IMR-90 (cell line): ENCODE data around the gene PGGHG. TPM values are rescaled to one million over a fixed set of nuclear protein-coding genes. Genes with fewer than 3 reads are reported as not detected.

ENCODE experiments used
- ATAC-seq: fragments of 200-7000 bp; cut with Tn5 transposase; 2 replicates; pipeline ENCODE4 v1.9.1; 2020; ENCODE audit warnings: low read depth, mild to moderate bottlenecking, moderate library complexity
- BruUV-seq: library from RNA; stranded (reverse); fragments of 400-500 nt; replicated peaks from 2 replicates; lab custom pipeline; 2021; lab: Mats Ljungman, UMichigan
- CTCF ChIA-PET: fragments of 300-600 bp; formaldehyde crosslinking; extraction: SDS; loops from one replicate; lab custom pipeline; 2021; ENCODE audit warnings: antibody characterized with exemption; lab: Yijun Ruan, JAX
- POLR2A ChIA-PET: fragments of 300-600 bp; sonication (Branson Sonifier 250); formaldehyde crosslinking; loops from one replicate; lab custom pipeline; 2022; ENCODE audit warnings: antibody characterized with exemption; ENCODE audit not compliant: unreplicated experiment; lab: Charles Lee
- DNase-seq: peaks from one replicate; pipeline ENCODE4 v3.0.0; 2013
- H2AFZ ChIP-seq: replicated peaks from 2 replicates; pipeline ENCODE3; 2013; ENCODE audit warnings: low read length, mild to moderate bottlenecking; ENCODE audit not compliant: poor library complexity
- H2AK5ac ChIP-seq: 2 replicates; pipeline ENCODE4 v1.6.1; 2013; ENCODE audit warnings: low read depth, low read length, inconsistent platforms
- H2AK9ac ChIP-seq: replicated peaks from 2 replicates; pipeline ENCODE3; 2013; ENCODE audit warnings: mild to moderate bottlenecking, low read depth, low read length, moderate library complexity; ENCODE audit not compliant: poor library complexity
- H2BK120ac ChIP-seq: 2 replicates; pipeline ENCODE4 v1.6.1; 2013; ENCODE audit warnings: low read depth, low read length, inconsistent platforms
- H2BK15ac ChIP-seq: 3 replicates; pipeline ENCODE4 v1.6.1; 2013; ENCODE audit warnings: low read depth, low read length, inconsistent platforms
- H2BK20ac ChIP-seq: 2 replicates; pipeline ENCODE4 v1.6.1; 2013; ENCODE audit warnings: low read depth, mild to moderate bottlenecking, inconsistent platforms, low read length, moderate library complexity
- H2BK5ac ChIP-seq: 2 replicates; pipeline ENCODE4 v1.6.1; 2013; ENCODE audit warnings: mild to moderate bottlenecking, low read depth, low read length, inconsistent platforms; ENCODE audit not compliant: poor library complexity, severe bottlenecking
- H3K14ac ChIP-seq: replicated peaks from 2 replicates; pipeline ENCODE4 v1.6.1; 2013; ENCODE audit warnings: low read depth, low read length, inconsistent platforms
- H3K18ac ChIP-seq: 2 replicates; pipeline ENCODE4 v1.6.1; 2013; ENCODE audit warnings: low read depth, low read length, control low read depth
- H3K23ac ChIP-seq: 2 replicates; pipeline ENCODE4 v1.6.1; 2013; ENCODE audit warnings: low read depth, low read length, inconsistent platforms
- H3K27ac ChIP-seq: 2 replicates; pipeline ENCODE4 v1.5.1; 2013; ENCODE audit warnings: mild to moderate bottlenecking, control low read depth, low read length; ENCODE audit not compliant: insufficient read depth
- H3K27me3 ChIP-seq: 2 replicates; pipeline ENCODE4 v1.6.1; 2013; ENCODE audit warnings: low read length; ENCODE audit not compliant: control insufficient read depth, insufficient read depth
- H3K36me3 ChIP-seq: 2 replicates; pipeline ENCODE4 v1.6.1; 2013; ENCODE audit warnings: low read length, mixed read lengths; ENCODE audit not compliant: control insufficient read depth, insufficient read depth
- H3K4ac ChIP-seq: 2 replicates; pipeline ENCODE4 v1.6.1; 2013; ENCODE audit warnings: low read depth, low read length, inconsistent platforms
- H3K4me1 ChIP-seq: 2 replicates; pipeline ENCODE4 v1.6.1; 2013; ENCODE audit warnings: low read length, mixed read lengths; ENCODE audit not compliant: control insufficient read depth, insufficient read depth
- H3K4me2 ChIP-seq: 2 replicates; pipeline ENCODE4 v1.6.1; 2013; ENCODE audit warnings: low read depth, mild to moderate bottlenecking, control low read depth, low read length, moderate library complexity
- H3K4me3 ChIP-seq: 2 replicates; pipeline ENCODE4 v1.5.1; 2013; ENCODE audit warnings: low read depth, mild to moderate bottlenecking, control low read depth, low read length, moderate library complexity; ENCODE audit not compliant: insufficient read depth
- H3K56ac ChIP-seq: 2 replicates; pipeline ENCODE4 v1.6.1; 2013; ENCODE audit warnings: low read length, inconsistent platforms; ENCODE audit not compliant: insufficient read depth; ENCODE audit errors: extremely low read depth
- H3K79me1 ChIP-seq, 2 experiments: 2 replicates each; pipeline ENCODE4 v1.6.1; 2013; ENCODE audit warnings: low read length in 2 of 2, inconsistent platforms in 1 of 2, low read depth in 1 of 2
- H3K9ac ChIP-seq: 2 replicates; pipeline ENCODE4 v1.6.1; 2013; ENCODE audit warnings: low read depth, low read length, control low read depth
- H3K9me1 ChIP-seq: 2 replicates; pipeline ENCODE4 v1.6.1; 2013; ENCODE audit warnings: low read length, inconsistent platforms; ENCODE audit not compliant: insufficient read depth
- H3K9me3 ChIP-seq: 2 replicates; pipeline ENCODE4 v1.6.1; 2013; ENCODE audit warnings: low read length; ENCODE audit not compliant: control insufficient read depth, insufficient read depth
- H4K20me1 ChIP-seq: 2 replicates; pipeline ENCODE4 v1.6.1; 2013; ENCODE audit warnings: low read length, inconsistent platforms; ENCODE audit not compliant: insufficient read depth
- H4K5ac ChIP-seq: 2 replicates; pipeline ENCODE4 v1.6.1; 2013; ENCODE audit warnings: mild to moderate bottlenecking, low read depth, low read length, control low read depth
- H4K8ac ChIP-seq, 2 experiments: 2 replicates each; pipeline ENCODE4 v1.6.1; 2013; ENCODE audit warnings: low read depth in 2 of 2, low read length in 2 of 2, control low read depth in 1 of 2, inconsistent platforms in 1 of 2
- H4K91ac ChIP-seq: 2 replicates; pipeline ENCODE4 v1.6.1; 2013; ENCODE audit warnings: low read depth, low read length, inconsistent platforms; ENCODE audit not compliant: insufficient read depth
- BHLHE40 ChIP-seq: fragments of 150-350 bp; IDR thresholded peaks from 2 replicates; pipeline ENCODE4 v1.6.1; 2016; ENCODE audit warnings: mild to moderate bottlenecking, low read depth, low read length
- CEBPB ChIP-seq: IDR thresholded peaks from 2 replicates; pipeline ENCODE4 v1.6.1; 2012; ENCODE audit warnings: low read depth, low read length, improper control_type of control experiment
- CHD1 ChIP-seq: IDR thresholded peaks from 2 replicates; pipeline ENCODE4 v1.6.1; 2012; ENCODE audit warnings: low read depth, low read length, improper control_type of control experiment
- FOS ChIP-seq: fragments of 150-350 bp; IDR thresholded peaks from 2 replicates; pipeline ENCODE4 v1.6.1; 2016; ENCODE audit warnings: low read depth, low read length
- MAFK ChIP-seq: IDR thresholded peaks from 2 replicates; pipeline ENCODE4 v1.6.1; 2012; ENCODE audit warnings: low read depth, low read length, improper control_type of control experiment
- MAZ ChIP-seq: IDR thresholded peaks from 2 replicates; pipeline ENCODE4 v1.6.1; 2012; ENCODE audit warnings: low read depth, mild to moderate bottlenecking, low read length, improper control_type of control experiment, moderate library complexity, borderline replicate concordance
- MXI1 ChIP-seq: IDR thresholded peaks from 2 replicates; pipeline ENCODE4 v1.6.1; 2012; ENCODE audit warnings: low read depth, mild to moderate bottlenecking, low read length, moderate library complexity, borderline replicate concordance
- NFE2L2 ChIP-seq: fragments of 150-350 bp; IDR thresholded peaks from 2 replicates; pipeline ENCODE4 v1.6.1; 2016; ENCODE audit warnings: low read depth, mild to moderate bottlenecking, low read length
- POLR2A ChIP-seq: IDR thresholded peaks from 2 replicates; pipeline ENCODE4 v1.6.1; 2012; ENCODE audit warnings: mild to moderate bottlenecking, low read depth, low read length
- RAD21 ChIP-seq: IDR thresholded peaks from 2 replicates; pipeline ENCODE4 v1.6.1; 2012; ENCODE audit warnings: low read length, improper control_type of control experiment
- RCOR1 ChIP-seq: IDR thresholded peaks from 2 replicates; pipeline ENCODE4 v1.6.1; 2012; ENCODE audit warnings: mild to moderate bottlenecking, low read length, improper control_type of control experiment; ENCODE audit not compliant: insufficient replicate concordance
- RFX5 ChIP-seq: IDR thresholded peaks from 2 replicates; pipeline ENCODE4 v1.8.0; 2012; ENCODE audit warnings: low read depth, mild to moderate bottlenecking, low read length, moderate library complexity
- SMC3 ChIP-seq: fragments of 150-350 bp; IDR thresholded peaks from 2 replicates; pipeline ENCODE4 v1.6.1; 2016; ENCODE audit warnings: low read depth, mild to moderate bottlenecking, antibody characterized with exemption, low read length, moderate library complexity
- whole genome bisulfite sequencing, 2 experiments: methylation state at CpG; one replicate each; pipeline versions ENCODE4 v1.1.5 to v1.1.7; 2013; ENCODE audit warnings: missing lambda C conversion rate in 2 of 2; ENCODE audit not compliant: insufficient read length in 1 of 2; ENCODE audit errors: extremely low coverage in 2 of 2; 5-methylcytosine and 5-hydroxymethylcytosine counted together
- dilution Hi-C: fragments of 300-500 bp; cut with HindIII; formaldehyde crosslinking; loops from one replicate; pipeline ENCODE4 v1.14.3; 2018; ENCODE audit warnings: low sequenced_read_pairs; ENCODE audit not compliant: unreplicated experiment
- in situ Hi-C: fragments of 300-500 bp; cut with MboI; formaldehyde crosslinking; loops from 3 replicates; pipeline ENCODE4 v1.14.3; 2019; ENCODE audit warnings: low sequenced_read_pairs, inconsistent platforms, mixed read lengths
- intact Hi-C: fragments of 100-400 bp; cut with micrococcal nuclease; formaldehyde crosslinking; loops from 2 replicates; pipeline ENCODE4 v1.10.0; 2022
- polyA plus RNA-seq, 3 experiments: library from polyadenylated mRNA; depleted of rRNA; stranded (reverse); fragments of >200 nt; gene quantifications; 2 replicates each; pipeline ENCODE4 v1.2.3, GENCODE V29; 2012; ENCODE audit warnings: low replicate concordance in 1 of 3
- total RNA-seq: library from RNA; depleted of rRNA; stranded (reverse); fragments of >200 nt; gene quantifications from 2 replicates; pipeline ENCODE4 v1.2.3, GENCODE V29; 2012
- TF ChIP-seq, protein P1 (sequence below): conservative IDR thresholded peaks from 2 replicates; pipeline ENCODE4 v1.5.1; 2012; ENCODE audit warnings: mild to moderate bottlenecking, low read depth, low read length, improper control_type of control experiment
- TF ChIP-seq, protein P2 (sequence below): fragments of 150-350 bp; IDR thresholded peaks from 2 replicates; pipeline ENCODE4 v1.6.1; 2017; ENCODE audit warnings: mild to moderate bottlenecking, antibody characterized with exemption, low read length, low read depth
- TF ChIP-seq, protein P3 (sequence below): fragments of 150-350 bp; IDR thresholded peaks from 2 replicates; pipeline ENCODE4 v1.6.1; 2016; ENCODE audit warnings: low read depth, mild to moderate bottlenecking, low read length, moderate library complexity, borderline replicate concordance

The PGGHG gene
- total and polyA plus RNA-seq, 2 of the 4 experiments (the other 2 are of a cell fraction): 1.8 to 17.0 TPM

GRCh38 chr11:293271-293851 is 4.4 kb downstream of the PGGHG start:
- no peak for DNase-seq
- Histone ChIP-seq H3K4me3 (no peak overlapping the region), H3K56ac (no peak overlapping the region), H3K18ac (no peak overlapping the region), H4K20me1 (no peaks in the 10 kb centered on the region), H3K9ac (no peak overlapping the region), H3K23ac (no peak overlapping the region), H3K4ac (no peak overlapping the region), H3K14ac (no peak overlapping the region), H3K27me3 (peaks cover under 1% of the 10 kb centered on the region; the same call in 1 of the 2 replicates), H2AK9ac (no peak overlapping the region), H3K36me3 (peaks cover 19% of the 10 kb centered on the region), H4K8ac (no peak overlapping the region), H2AFZ (no peak overlapping the region), H2BK5ac (no peak overlapping the region), H2BK15ac (no peak overlapping the region), H3K4me2 (no peak overlapping the region), H4K91ac (no peak overlapping the region), H4K5ac (no peak overlapping the region), H2BK120ac (no peak overlapping the region), H2AK5ac (no peak overlapping the region), H2BK20ac (no peak overlapping the region), H3K79me1 (peaks cover 0 to 7% of the 10 kb centered on the region in 2 experiments; a peak in 3 of 4 replicates), H3K4me1 (peaks cover 2% of the 10 kb centered on the region; the same call in 1 of the 2 replicates), H3K27ac (no peak overlapping the region), H3K9me3 (no peaks in the 10 kb centered on the region), H3K9me1 (no peaks in the 10 kb centered on the region)
- dilution Hi-C loops (no loop called here), intact Hi-C loops (no loop called here), in situ Hi-C loops (no loop called here)
- WGBS, 2 experiments: 100% methylated on average over 2 of the region's 18 CpGs; no CpG with 5 or more reads in 1 of the 2 experiments
- no TSS peak for BruUV-seq
- TF ChIP-seq NFE2L2 (no peak), RAD21 (no peak), FOS (no peak), POLR2A (no peak), CEBPB (no peak), MAFK (no peak), SMC3 (no peak), BHLHE40 (no peak), CHD1 (no peak), RCOR1 (no peak), MAZ (no peak), RFX5 (no peak), MXI1 (no peak)
- TF ChIP-seq, protein P1, sequence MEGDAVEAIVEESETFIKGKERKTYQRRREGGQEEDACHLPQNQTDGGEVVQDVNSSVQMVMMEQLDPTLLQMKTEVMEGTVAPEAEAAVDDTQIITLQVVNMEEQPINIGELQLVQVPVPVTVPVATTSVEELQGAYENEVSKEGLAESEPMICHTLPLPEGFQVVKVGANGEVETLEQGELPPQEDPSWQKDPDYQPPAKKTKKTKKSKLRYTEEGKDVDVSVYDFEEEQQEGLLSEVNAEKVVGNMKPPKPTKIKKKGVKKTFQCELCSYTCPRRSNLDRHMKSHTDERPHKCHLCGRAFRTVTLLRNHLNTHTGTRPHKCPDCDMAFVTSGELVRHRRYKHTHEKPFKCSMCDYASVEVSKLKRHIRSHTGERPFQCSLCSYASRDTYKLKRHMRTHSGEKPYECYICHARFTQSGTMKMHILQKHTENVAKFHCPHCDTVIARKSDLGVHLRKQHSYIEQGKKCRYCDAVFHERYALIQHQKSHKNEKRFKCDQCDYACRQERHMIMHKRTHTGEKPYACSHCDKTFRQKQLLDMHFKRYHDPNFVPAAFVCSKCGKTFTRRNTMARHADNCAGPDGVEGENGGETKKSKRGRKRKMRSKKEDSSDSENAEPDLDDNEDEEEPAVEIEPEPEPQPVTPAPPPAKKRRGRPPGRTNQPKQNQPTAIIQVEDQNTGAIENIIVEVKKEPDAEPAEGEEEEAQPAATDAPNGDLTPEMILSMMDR: no peak
- TF ChIP-seq, protein P2, sequence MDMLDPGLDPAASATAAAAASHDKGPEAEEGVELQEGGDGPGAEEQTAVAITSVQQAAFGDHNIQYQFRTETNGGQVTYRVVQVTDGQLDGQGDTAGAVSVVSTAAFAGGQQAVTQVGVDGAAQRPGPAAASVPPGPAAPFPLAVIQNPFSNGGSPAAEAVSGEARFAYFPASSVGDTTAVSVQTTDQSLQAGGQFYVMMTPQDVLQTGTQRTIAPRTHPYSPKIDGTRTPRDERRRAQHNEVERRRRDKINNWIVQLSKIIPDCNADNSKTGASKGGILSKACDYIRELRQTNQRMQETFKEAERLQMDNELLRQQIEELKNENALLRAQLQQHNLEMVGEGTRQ: no peak
- TF ChIP-seq, protein P3, sequence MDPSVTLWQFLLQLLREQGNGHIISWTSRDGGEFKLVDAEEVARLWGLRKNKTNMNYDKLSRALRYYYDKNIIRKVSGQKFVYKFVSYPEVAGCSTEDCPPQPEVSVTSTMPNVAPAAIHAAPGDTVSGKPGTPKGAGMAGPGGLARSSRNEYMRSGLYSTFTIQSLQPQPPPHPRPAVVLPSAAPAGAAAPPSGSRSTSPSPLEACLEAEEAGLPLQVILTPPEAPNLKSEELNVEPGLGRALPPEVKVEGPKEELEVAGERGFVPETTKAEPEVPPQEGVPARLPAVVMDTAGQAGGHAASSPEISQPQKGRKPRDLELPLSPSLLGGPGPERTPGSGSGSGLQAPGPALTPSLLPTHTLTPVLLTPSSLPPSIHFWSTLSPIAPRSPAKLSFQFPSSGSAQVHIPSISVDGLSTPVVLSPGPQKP: no peak
- ChIA-PET CTCF (no interaction called here), POLR2A (no interaction called here)
- ATAC-seq: no peak
